Breast epithelium (tissue), 4 donors: ENCODE data around the gene SFMBT1. TPM values are rescaled to one million over a fixed set of nuclear protein-coding genes. Genes with fewer than 3 reads are reported as not detected.

Source experiments
- DNase-seq, 2 donors: peaks; one replicate each; pipeline ENCODE4 v3.0.0-alpha.2; 2019; ENCODE audit warnings: low spot score in 2 of 2
- H3K27ac ChIP-seq, 2 donors: fragments of 200-600 bp; sonication (generic) in 1 of 2; one replicate each; pipeline ENCODE4 v1.5.1; 2016 to 2019; ENCODE audit warnings: mild to moderate bottlenecking in 1 of 2
- H3K27me3 ChIP-seq, 2 donors: fragments of 200-600 bp; sonication (generic) in 1 of 2; one replicate each; pipeline versions ENCODE4 v1.5.1 to v1.6.0; 2017 to 2019; ENCODE audit warnings: control low read depth in 1 of 2, mild to moderate bottlenecking in 1 of 2
- H3K36me3 ChIP-seq: fragments of 200-600 bp; one replicate; pipeline ENCODE4 v1.5.1; 2019
- H3K4me1 ChIP-seq, 2 donors: fragments of 200-600 bp; sonication (generic); one replicate each; pipeline ENCODE4 v1.5.1; 2016 to 2019; ENCODE audit warnings: control low read depth in 1 of 2
- H3K4me3 ChIP-seq, 3 donors: fragments of 200-600 bp; sonication (generic); 1 replicate in 2 of 3; 2 replicates in 1 of 3; pipeline ENCODE4 v1.5.1; 2016 to 2019; ENCODE audit warnings: mild to moderate bottlenecking in 3 of 3, moderate library complexity in 2 of 3
- H3K9me3 ChIP-seq, 2 donors: fragments of 200-600 bp; sonication (generic) in 1 of 2; one replicate each; pipeline ENCODE4 v1.5.1; 2016 to 2019; ENCODE audit warnings: control low read depth in 1 of 2
- POLR2A ChIP-seq: fragments of 450-650 bp; IDR thresholded peaks from one replicate; pipeline ENCODE4 v1.6.1; 2016; ENCODE audit warnings: antibody characterized with exemption, mild to moderate bottlenecking, moderate library complexity
- POLR2AphosphoS5 ChIP-seq, 3 donors: sonication (generic); formaldehyde crosslinking; IDR thresholded peaks; one replicate each; pipeline ENCODE4 v1.6.1; 2017; ENCODE audit warnings: antibody characterized with exemption in 3 of 3
- intact Hi-C: fragments of 100-400 bp; cut with DNase I; formaldehyde crosslinking; loops from one replicate; pipeline ENCODE4 v1.15.1; 2023; ENCODE audit warnings: low total_unique reads
- total RNA-seq, 3 donors: library from RNA; depleted of rRNA; stranded (reverse); fragments of >200 nt; gene quantifications; one replicate each; pipeline ENCODE4 v1.1.0, GENCODE V29; 2016
- TF ChIP-seq, protein P1 (sequence below), 3 donors: fragments of 450-650 bp; IDR thresholded peaks; one replicate each; pipeline ENCODE4 v1.5.1; 2016 to 2017; ENCODE audit warnings: antibody characterized with exemption in 3 of 3, mild to moderate bottlenecking in 3 of 3, moderate library complexity in 3 of 3

SFMBT1 gene
- total RNA-seq, 3 donors from 2014 or later = 17.9 to 35.1 (median 30.2) TPM

DNA sequence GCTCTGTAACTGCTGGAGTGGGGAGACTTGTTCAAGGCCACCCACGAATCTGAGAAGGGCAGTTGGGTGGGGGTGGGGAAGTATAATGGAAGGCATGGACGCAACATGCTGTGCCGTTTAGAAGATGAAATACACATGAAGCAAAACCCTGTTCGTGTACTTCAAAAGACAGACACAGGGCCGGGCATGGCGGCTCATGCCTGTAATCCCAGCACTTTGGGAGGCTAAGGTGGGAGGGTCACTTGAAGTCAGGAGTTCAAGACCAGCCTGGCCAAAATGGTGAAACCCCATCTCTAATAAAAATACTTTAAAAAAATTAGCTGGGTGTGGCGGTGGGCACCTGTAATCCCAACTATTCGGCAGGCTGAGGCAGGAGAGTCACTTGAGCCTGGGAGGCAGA lies 36.9 kb upstream of the SFMBT1 start:
- no peaks in the 10 kb centered on the region for H3K36me3 ChIP-seq
- intact Hi-C loops = no loop called here
- DNase-seq = peak in 1 of 2 donors; percentile 42

DNA sequence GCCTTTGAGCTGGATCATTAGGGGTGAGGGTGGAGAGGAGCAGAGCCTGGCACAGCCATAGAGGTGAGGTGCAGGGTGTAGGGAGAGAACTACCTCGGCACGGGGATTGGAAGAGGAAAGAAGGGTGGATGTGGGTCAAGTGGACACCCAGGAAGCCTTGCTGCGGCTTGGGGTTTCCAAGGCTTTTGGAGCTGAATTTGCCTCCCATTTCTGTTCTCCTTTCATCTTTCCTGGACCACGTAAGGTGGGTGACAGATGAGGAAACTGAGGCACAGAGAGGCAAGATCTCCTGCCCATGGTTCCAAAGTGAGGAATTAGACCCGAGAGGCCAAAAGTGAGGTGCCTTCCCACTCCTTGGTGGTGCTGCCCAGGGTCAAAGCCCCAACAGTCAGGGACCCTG lies 35.4 kb upstream of the SFMBT1 start:
- TF ChIP-seq POLR2AphosphoS5 (IDR thresholded peaks at IDR 0.05) (no peak), POLR2A (no peak)
- TF ChIP-seq, protein P1, sequence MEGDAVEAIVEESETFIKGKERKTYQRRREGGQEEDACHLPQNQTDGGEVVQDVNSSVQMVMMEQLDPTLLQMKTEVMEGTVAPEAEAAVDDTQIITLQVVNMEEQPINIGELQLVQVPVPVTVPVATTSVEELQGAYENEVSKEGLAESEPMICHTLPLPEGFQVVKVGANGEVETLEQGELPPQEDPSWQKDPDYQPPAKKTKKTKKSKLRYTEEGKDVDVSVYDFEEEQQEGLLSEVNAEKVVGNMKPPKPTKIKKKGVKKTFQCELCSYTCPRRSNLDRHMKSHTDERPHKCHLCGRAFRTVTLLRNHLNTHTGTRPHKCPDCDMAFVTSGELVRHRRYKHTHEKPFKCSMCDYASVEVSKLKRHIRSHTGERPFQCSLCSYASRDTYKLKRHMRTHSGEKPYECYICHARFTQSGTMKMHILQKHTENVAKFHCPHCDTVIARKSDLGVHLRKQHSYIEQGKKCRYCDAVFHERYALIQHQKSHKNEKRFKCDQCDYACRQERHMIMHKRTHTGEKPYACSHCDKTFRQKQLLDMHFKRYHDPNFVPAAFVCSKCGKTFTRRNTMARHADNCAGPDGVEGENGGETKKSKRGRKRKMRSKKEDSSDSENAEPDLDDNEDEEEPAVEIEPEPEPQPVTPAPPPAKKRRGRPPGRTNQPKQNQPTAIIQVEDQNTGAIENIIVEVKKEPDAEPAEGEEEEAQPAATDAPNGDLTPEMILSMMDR (IDR thresholded peaks at IDR 0.05) = no peak
- peak in 1 of 2 donors; percentile 20 for DNase-seq
- no peak overlapping the region for H3K27ac ChIP-seq
- no peaks in the 10 kb centered on the region for H3K4me1 ChIP-seq
- no peaks in the 10 kb centered on the region for H3K27me3 ChIP-seq
- no peaks in the 10 kb centered on the region for H3K36me3 ChIP-seq
- no peaks in the 10 kb centered on the region for H3K9me3 ChIP-seq
- intact Hi-C loops = no loop called here
- no peak overlapping the region for H3K4me3 ChIP-seq

More for the DNA sequence above, 36.9 kb upstream of the SFMBT1 start:
- H3K4me3 ChIP-seq = no peak overlapping the region
- no peaks in the 10 kb centered on the region for H3K27me3 ChIP-seq
- H3K27ac ChIP-seq = no peak overlapping the region
- H3K4me1 ChIP-seq = no peaks in the 10 kb centered on the region
- no peak for TF ChIP-seq POLR2AphosphoS5 (IDR thresholded peaks at IDR 0.05)
- no peak for TF ChIP-seq POLR2A
- TF ChIP-seq, protein P1 (IDR thresholded peaks at IDR 0.05) = no peak
- no peaks in the 10 kb centered on the region for H3K9me3 ChIP-seq

DNA sequence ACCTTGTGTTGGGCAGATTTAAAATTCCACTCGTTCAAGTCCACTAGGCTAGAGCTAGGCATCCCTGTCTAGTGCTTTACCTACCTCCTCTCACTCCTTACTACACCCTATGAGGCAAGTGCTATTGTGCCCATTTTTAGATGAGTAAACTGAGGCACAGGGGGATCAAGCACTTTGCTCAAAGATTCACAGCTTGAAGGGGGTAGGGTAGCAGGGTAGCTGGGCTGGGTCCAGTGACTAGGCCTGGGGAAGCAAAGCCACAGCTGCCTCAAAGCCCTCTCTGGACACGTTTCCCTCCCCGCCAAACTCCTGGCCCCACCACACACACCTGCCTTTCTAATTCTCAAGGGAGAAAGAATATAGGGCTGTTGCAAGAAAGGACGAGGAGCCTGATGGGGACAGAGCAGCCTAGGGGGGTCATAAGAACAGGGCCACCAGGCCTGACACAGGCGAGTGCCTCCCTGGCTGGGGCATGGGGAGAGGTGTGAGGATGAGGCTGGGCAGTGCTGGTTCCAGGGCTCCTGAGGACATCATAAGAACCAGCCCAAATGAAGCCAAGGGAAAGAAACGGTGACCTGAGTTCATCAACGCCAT lies 34.8 kb upstream of the SFMBT1 start:
- Histone ChIP-seq H3K4me3 (no peak overlapping the region), H3K27me3 (no peaks in the 10 kb centered on the region), H3K9me3 (no peaks in the 10 kb centered on the region), H3K36me3 (no peaks in the 10 kb centered on the region), H3K4me1 (no peaks in the 10 kb centered on the region), H3K27ac (no peak overlapping the region)
- peak in 1 of 2 donors; percentile 14 for DNase-seq
- intact Hi-C loops = no loop called here
- TF ChIP-seq POLR2A (no peak), POLR2AphosphoS5 (IDR thresholded peaks at IDR 0.05) (no peak)
- TF ChIP-seq, protein P1 (IDR thresholded peaks at IDR 0.05) = no peak

DNA sequence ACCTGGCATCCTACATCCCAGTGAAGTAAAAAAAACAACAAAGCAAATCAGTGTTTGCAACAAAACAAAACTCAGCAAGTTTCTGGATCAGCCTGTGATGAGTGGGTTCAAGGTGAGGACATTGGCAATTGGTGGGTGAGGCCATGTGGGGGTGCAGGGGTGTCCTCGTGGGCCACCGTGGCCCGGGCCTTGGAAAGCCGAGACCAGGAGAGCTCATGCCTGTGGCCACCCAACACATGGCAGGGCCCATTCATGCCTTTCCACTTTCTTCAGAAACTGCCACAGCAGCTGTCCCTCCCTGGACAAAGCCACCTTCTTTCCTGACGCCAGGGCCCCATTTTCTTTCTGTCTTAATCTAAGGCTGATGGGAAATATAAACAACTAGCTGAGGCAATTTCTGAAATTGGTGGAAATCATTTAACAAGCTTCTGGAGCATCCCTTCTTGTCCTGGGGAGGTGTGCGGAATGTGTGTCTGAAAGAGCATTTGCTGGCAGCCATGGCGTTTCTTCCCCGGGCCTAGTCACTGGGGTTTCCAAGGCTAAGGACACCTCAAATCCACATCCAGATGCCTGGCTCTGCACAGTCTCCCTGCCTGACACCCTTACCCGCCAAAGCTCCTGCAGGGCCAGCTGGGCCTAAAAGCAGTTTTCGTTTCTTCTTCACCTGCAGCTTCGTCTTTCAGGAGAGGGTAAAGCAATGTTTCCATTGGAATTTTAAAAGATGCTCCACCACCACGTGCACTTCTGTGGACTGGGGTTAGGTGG lies 34.1 kb upstream of the SFMBT1 start:
- H3K27me3 ChIP-seq = no peaks in the 10 kb centered on the region
- TF ChIP-seq, protein P1 (IDR thresholded peaks at IDR 0.05) = no peak
- TF ChIP-seq POLR2AphosphoS5 (IDR thresholded peaks at IDR 0.05) = no peak

DNA sequence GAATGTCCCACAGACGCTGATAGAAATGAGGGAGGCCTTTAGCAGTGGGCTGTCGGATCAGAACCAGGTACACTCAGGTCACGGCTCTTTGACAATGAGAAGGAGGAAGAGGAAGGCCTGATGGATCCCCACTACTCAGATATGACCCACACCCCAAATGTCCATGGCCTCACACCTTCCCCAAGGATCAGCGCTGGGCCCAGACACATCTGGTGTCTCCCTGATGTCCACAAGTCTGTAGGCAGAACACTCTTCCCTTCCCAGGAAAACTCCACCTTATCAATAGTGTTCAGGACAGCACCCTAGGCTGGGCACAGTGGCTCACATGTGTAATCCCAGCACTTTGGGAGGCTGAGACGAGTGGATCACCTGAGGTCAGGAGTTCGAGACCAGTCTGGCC lies 33.3 kb upstream of the SFMBT1 start:
- Histone ChIP-seq H3K4me1 (no peaks in the 10 kb centered on the region), H3K27me3 (no peaks in the 10 kb centered on the region), H3K36me3 (no peaks in the 10 kb centered on the region), H3K27ac (no peak overlapping the region), H3K9me3 (no peaks in the 10 kb centered on the region), H3K4me3 (no peak overlapping the region)
- TF ChIP-seq POLR2AphosphoS5 (IDR thresholded peaks at IDR 0.05) (no peak), POLR2A (no peak)
- TF ChIP-seq, protein P1 (IDR thresholded peaks at IDR 0.05) = no peak
- peak in 1 of 2 donors; percentile 39 for DNase-seq
- intact Hi-C loops = no loop called here

More for the DNA sequence above, 34.1 kb upstream of the SFMBT1 start:
- Histone ChIP-seq H3K9me3 (no peaks in the 10 kb centered on the region), H3K4me1 (no peaks in the 10 kb centered on the region), H3K4me3 (no peak overlapping the region), H3K27ac (no peak overlapping the region), H3K36me3 (no peaks in the 10 kb centered on the region)
- peak in 1 of 2 donors; percentile 41 for DNase-seq
- intact Hi-C loops = no loop called here
